ENCODE data around the gene ZNF593OS. TPM values are rescaled to one million over a fixed set of nuclear protein-coding genes. Genes with fewer than 3 reads are reported as not detected.

The ZNF593OS gene
- total RNA-seq, 1 experiment from 2014 or later = not detected

DNA sequence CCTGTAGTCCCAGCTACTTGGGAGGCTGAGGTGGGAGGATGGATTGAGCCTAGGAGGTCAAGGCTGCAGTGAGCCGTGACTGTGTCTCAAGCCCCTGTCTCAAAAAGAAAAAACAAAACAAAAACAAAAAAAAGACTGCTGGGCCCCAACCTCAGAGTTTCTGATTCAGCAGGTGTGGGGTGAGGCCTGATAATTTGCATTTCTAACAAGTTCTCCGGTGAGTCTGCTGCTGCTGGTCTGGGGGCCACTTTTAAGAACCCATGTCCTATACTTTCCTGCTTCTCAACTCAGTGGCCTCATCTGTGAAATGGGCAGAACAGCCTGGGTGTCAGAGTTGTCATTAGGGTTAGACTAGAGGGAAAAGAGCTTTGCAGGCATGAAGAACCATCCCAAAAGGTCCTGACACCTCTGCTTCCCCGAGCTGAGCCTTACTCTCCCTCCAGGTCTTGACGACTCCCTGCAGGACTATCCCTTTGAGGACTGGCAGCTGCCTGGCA is 8.4 kb upstream of the ZNF593OS start:
- Histone ChIP-seq H2BK5ac (ENCODE audit: insufficient read length, low read length) (no peak overlapping the region), H4K5ac (ENCODE audit: insufficient read length, low read depth, low read length) (no peak overlapping the region), H3K4me1 (ENCODE audit: insufficient read depth, low read length) (no peaks in the 10 kb centered on the region), H2BK120ac (ENCODE audit: low read depth, low read length, poor library complexity, severe bottlenecking) (no peak overlapping the region), H3K18ac (ENCODE audit: insufficient read length, low read depth, low read length) (no peak overlapping the region), H3K56ac (ENCODE audit: insufficient read length, low read depth, low read length) (no peak overlapping the region), H3K9ac (ENCODE audit: extremely low read depth, insufficient read length, low read length) (no peak overlapping the region), H3K79me2 (ENCODE audit: insufficient read depth, low read length) (no peaks in the 10 kb centered on the region), H3K4me2 (ENCODE audit: insufficient read depth, insufficient read length, low read length) (no peak overlapping the region), H3K79me1 (ENCODE audit: insufficient read depth, low read depth, low read length, poor library complexity, severe bottlenecking) (no peaks in the 10 kb centered on the region), H3T11ph (ENCODE audit: low read length) (no peak overlapping the region), H2BK20ac (ENCODE audit: low read depth, low read length, poor library complexity, severe bottlenecking) (no peak overlapping the region), H3K23ac (ENCODE audit: insufficient read length, low read depth, low read length) (no peak overlapping the region), H3K9me3 (ENCODE audit: control insufficient read depth, low read depth, low read length) (no peaks in the 10 kb centered on the region), H3K27ac (ENCODE audit: insufficient read length, low read depth, low read length) (no peak overlapping the region), H3K27me3 (ENCODE audit: insufficient read depth, low read length) (no peaks in the 10 kb centered on the region), H4K91ac (ENCODE audit: insufficient read length, low read depth, low read length) (no peak overlapping the region), H4K8ac (replicated peaks; ENCODE audit: insufficient read length, low read depth, low read length) (no peak overlapping the region), H2AFZ (ENCODE audit: low read length) (no peak overlapping the region), H3K4ac (ENCODE audit: low read depth, low read length) (no peak overlapping the region), H2AK5ac (ENCODE audit: insufficient read length, low read length) (no peak overlapping the region), H2BK15ac (ENCODE audit: low read depth, low read length) (no peak overlapping the region), H3K14ac (ENCODE audit: insufficient read depth, low read length) (no peak overlapping the region), H3K23me2 (ENCODE audit: insufficient read length, low read depth, low read length, poor library complexity, severe bottlenecking) (no peaks in the 10 kb centered on the region), H4K20me1 (ENCODE audit: control insufficient read depth, insufficient read depth, insufficient read length) (no peaks in the 10 kb centered on the region), H2BK12ac (ENCODE audit: insufficient read length, low read depth, low read length) (no peak overlapping the region)
- peaks cover 0 to 19% (median 15%) of the 10 kb centered on the region in 3 experiments; a peak in 4 of 7 replicates for H3K36me3 Mint-ChIP-seq (ENCODE audit: insufficient read depth in 1 of 3, low read depth in 3 of 3)
- TF ChIP-seq, protein P1, sequence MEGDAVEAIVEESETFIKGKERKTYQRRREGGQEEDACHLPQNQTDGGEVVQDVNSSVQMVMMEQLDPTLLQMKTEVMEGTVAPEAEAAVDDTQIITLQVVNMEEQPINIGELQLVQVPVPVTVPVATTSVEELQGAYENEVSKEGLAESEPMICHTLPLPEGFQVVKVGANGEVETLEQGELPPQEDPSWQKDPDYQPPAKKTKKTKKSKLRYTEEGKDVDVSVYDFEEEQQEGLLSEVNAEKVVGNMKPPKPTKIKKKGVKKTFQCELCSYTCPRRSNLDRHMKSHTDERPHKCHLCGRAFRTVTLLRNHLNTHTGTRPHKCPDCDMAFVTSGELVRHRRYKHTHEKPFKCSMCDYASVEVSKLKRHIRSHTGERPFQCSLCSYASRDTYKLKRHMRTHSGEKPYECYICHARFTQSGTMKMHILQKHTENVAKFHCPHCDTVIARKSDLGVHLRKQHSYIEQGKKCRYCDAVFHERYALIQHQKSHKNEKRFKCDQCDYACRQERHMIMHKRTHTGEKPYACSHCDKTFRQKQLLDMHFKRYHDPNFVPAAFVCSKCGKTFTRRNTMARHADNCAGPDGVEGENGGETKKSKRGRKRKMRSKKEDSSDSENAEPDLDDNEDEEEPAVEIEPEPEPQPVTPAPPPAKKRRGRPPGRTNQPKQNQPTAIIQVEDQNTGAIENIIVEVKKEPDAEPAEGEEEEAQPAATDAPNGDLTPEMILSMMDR (conservative IDR thresholded peaks at IDR 0.05) = no peak
- peaks cover 3 to 11% of the 10 kb centered on the region in 2 experiments; a peak in 3 of 4 replicates for H3K4me1 Mint-ChIP-seq
- H3K4me3 Mint-ChIP-seq = no peak overlapping the region; a peak in 1 of 5 replicates
- no peaks in the 10 kb centered on the region for H3K27me3 Mint-ChIP-seq (ENCODE audit: low read depth)
- no CpG with 5 or more reads among the region's 4 CpGs for WGBS (ENCODE audit: extremely low coverage, insufficient read length, low lambda C conversion rate)
- no peaks in the 10 kb centered on the region for H3K9me3 Mint-ChIP-seq
- H3K27ac Mint-ChIP-seq = no peak overlapping the region
- DNase-seq = no peak

Measured in H9 (cell line).